IMR-90 (cell line): ENCODE data around the gene RBM7. TPM values are rescaled to one million over a fixed set of nuclear protein-coding genes. Genes with fewer than 3 reads are reported as not detected.

Experiments used
- ATAC-seq: fragments of 200-7000 bp; cut with Tn5 transposase; 2 replicates; pipeline ENCODE4 v1.9.1; 2020; ENCODE audit warnings: low read depth, mild to moderate bottlenecking, moderate library complexity
- BruUV-seq: library from RNA; stranded (reverse); fragments of 400-500 nt; replicated peaks from 2 replicates; lab custom pipeline; 2021; lab: Mats Ljungman, UMichigan
- CTCF ChIA-PET: fragments of 300-600 bp; formaldehyde crosslinking; extraction: SDS; loops from one replicate; lab custom pipeline; 2021; ENCODE audit warnings: antibody characterized with exemption; lab: Yijun Ruan, JAX
- POLR2A ChIA-PET: fragments of 300-600 bp; sonication (Branson Sonifier 250); formaldehyde crosslinking; loops from one replicate; lab custom pipeline; 2022; ENCODE audit warnings: antibody characterized with exemption; ENCODE audit not compliant: unreplicated experiment; lab: Charles Lee
- DNase-seq: peaks from one replicate; pipeline ENCODE4 v3.0.0; 2013
- H2AFZ ChIP-seq: replicated peaks from 2 replicates; pipeline ENCODE3; 2013; ENCODE audit warnings: low read length, mild to moderate bottlenecking; ENCODE audit not compliant: poor library complexity
- H2AK5ac ChIP-seq: 2 replicates; pipeline ENCODE4 v1.6.1; 2013; ENCODE audit warnings: low read depth, low read length, inconsistent platforms
- H2AK9ac ChIP-seq: replicated peaks from 2 replicates; pipeline ENCODE3; 2013; ENCODE audit warnings: mild to moderate bottlenecking, low read depth, low read length, moderate library complexity; ENCODE audit not compliant: poor library complexity
- H2BK120ac ChIP-seq: 2 replicates; pipeline ENCODE4 v1.6.1; 2013; ENCODE audit warnings: low read depth, low read length, inconsistent platforms
- H2BK15ac ChIP-seq: 3 replicates; pipeline ENCODE4 v1.6.1; 2013; ENCODE audit warnings: low read depth, low read length, inconsistent platforms
- H2BK20ac ChIP-seq: 2 replicates; pipeline ENCODE4 v1.6.1; 2013; ENCODE audit warnings: low read depth, mild to moderate bottlenecking, inconsistent platforms, low read length, moderate library complexity
- H2BK5ac ChIP-seq: 2 replicates; pipeline ENCODE4 v1.6.1; 2013; ENCODE audit warnings: mild to moderate bottlenecking, low read depth, low read length, inconsistent platforms; ENCODE audit not compliant: poor library complexity, severe bottlenecking
- H3K14ac ChIP-seq: replicated peaks from 2 replicates; pipeline ENCODE4 v1.6.1; 2013; ENCODE audit warnings: low read depth, low read length, inconsistent platforms
- H3K18ac ChIP-seq: 2 replicates; pipeline ENCODE4 v1.6.1; 2013; ENCODE audit warnings: low read depth, low read length, control low read depth
- H3K23ac ChIP-seq: 2 replicates; pipeline ENCODE4 v1.6.1; 2013; ENCODE audit warnings: low read depth, low read length, inconsistent platforms
- H3K27ac ChIP-seq: 2 replicates; pipeline ENCODE4 v1.5.1; 2013; ENCODE audit warnings: mild to moderate bottlenecking, control low read depth, low read length; ENCODE audit not compliant: insufficient read depth
- H3K27me3 ChIP-seq: 2 replicates; pipeline ENCODE4 v1.6.1; 2013; ENCODE audit warnings: low read length; ENCODE audit not compliant: control insufficient read depth, insufficient read depth
- H3K36me3 ChIP-seq: 2 replicates; pipeline ENCODE4 v1.6.1; 2013; ENCODE audit warnings: low read length, mixed read lengths; ENCODE audit not compliant: control insufficient read depth, insufficient read depth
- H3K4ac ChIP-seq: 2 replicates; pipeline ENCODE4 v1.6.1; 2013; ENCODE audit warnings: low read depth, low read length, inconsistent platforms
- H3K4me1 ChIP-seq: 2 replicates; pipeline ENCODE4 v1.6.1; 2013; ENCODE audit warnings: low read length, mixed read lengths; ENCODE audit not compliant: control insufficient read depth, insufficient read depth
- H3K4me2 ChIP-seq: 2 replicates; pipeline ENCODE4 v1.6.1; 2013; ENCODE audit warnings: low read depth, mild to moderate bottlenecking, control low read depth, low read length, moderate library complexity
- H3K4me3 ChIP-seq: 2 replicates; pipeline ENCODE4 v1.5.1; 2013; ENCODE audit warnings: low read depth, mild to moderate bottlenecking, control low read depth, low read length, moderate library complexity; ENCODE audit not compliant: insufficient read depth
- H3K56ac ChIP-seq: 2 replicates; pipeline ENCODE4 v1.6.1; 2013; ENCODE audit warnings: low read length, inconsistent platforms; ENCODE audit not compliant: insufficient read depth; ENCODE audit errors: extremely low read depth
- H3K79me1 ChIP-seq, 2 experiments: 2 replicates each; pipeline ENCODE4 v1.6.1; 2013; ENCODE audit warnings: low read length in 2 of 2, inconsistent platforms in 1 of 2, low read depth in 1 of 2
- H3K9ac ChIP-seq: 2 replicates; pipeline ENCODE4 v1.6.1; 2013; ENCODE audit warnings: low read depth, low read length, control low read depth
- H3K9me1 ChIP-seq: 2 replicates; pipeline ENCODE4 v1.6.1; 2013; ENCODE audit warnings: low read length, inconsistent platforms; ENCODE audit not compliant: insufficient read depth
- H3K9me3 ChIP-seq: 2 replicates; pipeline ENCODE4 v1.6.1; 2013; ENCODE audit warnings: low read length; ENCODE audit not compliant: control insufficient read depth, insufficient read depth
- H4K20me1 ChIP-seq: 2 replicates; pipeline ENCODE4 v1.6.1; 2013; ENCODE audit warnings: low read length, inconsistent platforms; ENCODE audit not compliant: insufficient read depth
- H4K5ac ChIP-seq: 2 replicates; pipeline ENCODE4 v1.6.1; 2013; ENCODE audit warnings: mild to moderate bottlenecking, low read depth, low read length, control low read depth
- H4K8ac ChIP-seq, 2 experiments: 2 replicates each; pipeline ENCODE4 v1.6.1; 2013; ENCODE audit warnings: low read depth in 2 of 2, low read length in 2 of 2, control low read depth in 1 of 2, inconsistent platforms in 1 of 2
- H4K91ac ChIP-seq: 2 replicates; pipeline ENCODE4 v1.6.1; 2013; ENCODE audit warnings: low read depth, low read length, inconsistent platforms; ENCODE audit not compliant: insufficient read depth
- RCOR1 ChIP-seq: IDR thresholded peaks from 2 replicates; pipeline ENCODE4 v1.6.1; 2012; ENCODE audit warnings: mild to moderate bottlenecking, low read length, improper control_type of control experiment; ENCODE audit not compliant: insufficient replicate concordance
- WGBS, 2 experiments: methylation state at CpG; one replicate each; pipeline versions ENCODE4 v1.1.5 to v1.1.7; 2013; ENCODE audit warnings: missing lambda C conversion rate in 2 of 2; ENCODE audit not compliant: insufficient read length in 1 of 2; ENCODE audit errors: extremely low coverage in 2 of 2; 5-methylcytosine and 5-hydroxymethylcytosine counted together
- dilution Hi-C: fragments of 300-500 bp; cut with HindIII; formaldehyde crosslinking; loops from one replicate; pipeline ENCODE4 v1.14.3; 2018; ENCODE audit warnings: low sequenced_read_pairs; ENCODE audit not compliant: unreplicated experiment
- in situ Hi-C: fragments of 300-500 bp; cut with MboI; formaldehyde crosslinking; loops from 3 replicates; pipeline ENCODE4 v1.14.3; 2019; ENCODE audit warnings: low sequenced_read_pairs, inconsistent platforms, mixed read lengths
- intact Hi-C: fragments of 100-400 bp; cut with micrococcal nuclease; formaldehyde crosslinking; loops from 2 replicates; pipeline ENCODE4 v1.10.0; 2022
- polyA plus RNA-seq, 3 experiments: library from polyadenylated mRNA; depleted of rRNA; stranded (reverse); fragments of >200 nt; gene quantifications; 2 replicates each; pipeline ENCODE4 v1.2.3, GENCODE V29; 2012; ENCODE audit warnings: low replicate concordance in 1 of 3
- total RNA-seq: library from RNA; depleted of rRNA; stranded (reverse); fragments of >200 nt; gene quantifications from 2 replicates; pipeline ENCODE4 v1.2.3, GENCODE V29; 2012

RBM7 gene
- total and polyA plus RNA-seq, 2 of the 4 experiments (the other 2 are of a cell fraction): 27.8 to 111 TPM

DNA sequence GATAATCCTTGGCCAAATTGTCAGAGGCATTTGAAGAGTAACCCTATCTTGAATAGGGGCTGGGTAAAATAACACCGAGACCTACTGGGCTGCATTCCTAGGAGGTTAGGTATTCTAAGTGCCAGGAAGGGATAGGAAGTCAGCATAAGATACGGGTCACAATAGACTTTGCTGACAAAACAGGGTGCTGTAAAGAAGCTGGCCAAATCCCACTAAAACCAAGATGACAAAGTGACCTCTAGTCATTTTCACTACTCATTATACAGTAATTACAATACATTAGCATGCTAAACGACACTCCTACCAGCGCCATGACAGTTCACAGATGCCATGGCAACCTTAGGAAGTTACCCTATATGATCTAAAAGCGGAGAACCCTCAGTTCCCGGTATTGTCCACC is 37.8 kb downstream of the RBM7 start:
- CTCF ChIA-PET: no interaction called here
- 17% methylated on average over 1 of the region's 6 CpGs; no CpG with 5 or more reads in 1 of the 2 experiments for WGBS, 2 experiments
- no peak overlapping the region for H3K56ac ChIP-seq
- H2BK120ac ChIP-seq: no peak overlapping the region
- intact Hi-C loops: loop anchor here (2.0 kb wide), 1 partner anchor 158 kb away; no protein-coding TSS in a partner anchor
- H2AK9ac ChIP-seq: no peak overlapping the region
- H3K18ac ChIP-seq: no peak overlapping the region
- H2BK20ac ChIP-seq: no peak overlapping the region
- H3K9ac ChIP-seq: no peak overlapping the region
- no peaks in the 10 kb centered on the region for H3K27me3 ChIP-seq
- in situ Hi-C loops: no loop called here
- H3K27ac ChIP-seq: no peak overlapping the region
- H3K36me3 ChIP-seq: no peaks in the 10 kb centered on the region; the same call in 1 of the 2 replicates
- no peak overlapping the region for H3K4me2 ChIP-seq
- H3K23ac ChIP-seq: no peak overlapping the region
- no peaks in the 10 kb centered on the region for H3K9me3 ChIP-seq
- H2BK15ac ChIP-seq: no peak overlapping the region
- dilution Hi-C loops: no loop called here
- peak; percentile 4 for DNase-seq
- no peak overlapping the region for H4K91ac ChIP-seq
- POLR2A ChIA-PET: interaction anchor here (0.7 kb wide), 1 partner anchor 26 kb away, joined by 4 read pairs; no protein-coding TSS in a partner anchor
- H3K4me3 ChIP-seq: no peak overlapping the region
- no peak overlapping the region for H2BK5ac ChIP-seq
- H3K4ac ChIP-seq: no peak overlapping the region
- no peak for TF ChIP-seq RCOR1
- ATAC-seq: no peak
- H3K9me1 ChIP-seq: peaks cover 5% of the 10 kb centered on the region; the same call in 1 of the 2 replicates
- peaks cover 4 to 32% of the 10 kb centered on the region in 2 experiments; a peak in 2 of 4 replicates for H3K79me1 ChIP-seq
- H3K14ac ChIP-seq: no peak overlapping the region
- peak overlapping the region; percentile 13; the same call in 1 of the 2 replicates for H4K5ac ChIP-seq
- no peak overlapping the region for H2AK5ac ChIP-seq
- H2AFZ ChIP-seq: no peak overlapping the region
- BruUV-seq: no TSS peak
- peaks cover 8% of the 10 kb centered on the region for H4K20me1 ChIP-seq
- peaks cover 5% of the 10 kb centered on the region; the same call in 1 of the 2 replicates for H3K4me1 ChIP-seq
- H4K8ac ChIP-seq: peak overlapping the region in 1 of 2 experiments; percentile 58; a peak in 2 of 4 replicates
